ENCODE data around the gene RGS1.

DNA sequence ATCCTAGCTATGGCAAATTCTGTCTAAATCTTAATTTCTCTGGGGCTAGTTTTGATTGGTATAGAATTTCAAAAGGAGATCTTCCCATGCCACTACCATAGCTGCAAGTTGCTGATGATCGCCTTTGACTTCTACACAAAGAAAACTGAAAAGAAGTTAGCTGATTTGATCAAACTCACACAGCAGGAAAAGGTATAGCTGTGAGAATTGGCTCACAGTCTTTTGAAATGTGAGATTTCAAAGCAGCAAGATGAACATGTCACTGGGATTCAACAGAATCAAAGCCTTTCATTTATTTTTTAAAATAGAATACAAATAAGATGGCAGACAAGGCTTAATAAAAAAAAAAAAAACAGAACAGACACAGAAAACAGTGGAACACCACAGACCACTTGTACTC lies 7.5 kb upstream of the RGS1 start:
- TF ChIP-seq SIN3A (IDR thresholded peaks at IDR 0.05; ENCODE audit: borderline replicate concordance, insufficient read depth, low read length) (no peak), POLR2AphosphoS5 (IDR thresholded peaks at IDR 0.05; ENCODE audit: low read depth, low read length) (no peak), TAF1 (IDR thresholded peaks at IDR 0.05; ENCODE audit: borderline replicate concordance, insufficient read depth, low read length) (no peak)
